PC-9 (cell line): ENCODE results near the gene DGKD. TPM values are rescaled to one million over a fixed set of nuclear protein-coding genes. Genes with fewer than 3 reads are reported as not detected.

Experiments used
- BruUV-seq: library from RNA; stranded (reverse); fragments of 400-500 nt; replicated peaks from 2 replicates; lab custom pipeline; 2021; lab: Mats Ljungman, UMichigan
- CTCF ChIA-PET: fragments of 300-600 bp; sonication (Branson Sonifier 250); formaldehyde crosslinking; loops from one replicate; lab custom pipeline; 2022; ENCODE audit warnings: antibody characterized with exemption; lab: Charles Lee
- POLR2A ChIA-PET: fragments of 300-600 bp; sonication (Branson Sonifier 250); formaldehyde crosslinking; loops from one replicate; lab custom pipeline; 2022; ENCODE audit warnings: antibody characterized with exemption; ENCODE audit not compliant: unreplicated experiment; lab: Charles Lee
- DNase-seq, 2 experiments: peaks; one replicate each; pipeline versions ENCODE4 v3.0.0 to v3.0.0-alpha.2; 2015 to 2022; ENCODE audit warnings: mixed read lengths in 1 of 2
- H2AFZ ChIP-seq: fragments of 200-600 bp; sonication (generic); 2 replicates; pipeline ENCODE4 v1.8.1; 2017; ENCODE audit warnings: antibody characterized with exemption
- H3F3A ChIP-seq: fragments of 200-600 bp; sonication (generic); 2 replicates; pipeline ENCODE4 v1.8.1; 2017; ENCODE audit warnings: antibody characterized with exemption, mild to moderate bottlenecking, low read depth; ENCODE audit not compliant: insufficient read depth
- H3K27ac ChIP-seq: fragments of 200-600 bp; sonication (generic); 2 replicates; pipeline ENCODE4 v1.6.1; 2016; ENCODE audit warnings: mixed run types
- H3K27me3 ChIP-seq: fragments of 200-600 bp; sonication (generic); 2 replicates; pipeline ENCODE4 v1.6.1; 2016; ENCODE audit warnings: low read depth, mixed run types; ENCODE audit not compliant: insufficient read depth
- H3K36me3 ChIP-seq: fragments of 200-600 bp; sonication (generic); 2 replicates; pipeline ENCODE4 v1.6.1; 2016; ENCODE audit warnings: low read depth, mixed run types
- H3K4me1 ChIP-seq: fragments of 200-600 bp; sonication (generic); replicated peaks from 2 replicates; pipeline ENCODE4 v1.6.1; 2016; ENCODE audit warnings: mixed run types; ENCODE audit not compliant: insufficient read depth
- H3K4me2 ChIP-seq: fragments of 200-600 bp; sonication (generic); 2 replicates; pipeline ENCODE4 v1.6.1; 2017; ENCODE audit warnings: mixed run types
- H3K4me3 ChIP-seq: fragments of 200-600 bp; sonication (generic); 2 replicates; pipeline ENCODE4 v1.6.1; 2016; ENCODE audit warnings: mixed run types
- H3K79me2 ChIP-seq: fragments of 200-600 bp; sonication (generic); 2 replicates; pipeline ENCODE4 v1.6.1; 2017; ENCODE audit warnings: low read depth, mixed run types
- H3K9me2 ChIP-seq: fragments of 200-600 bp; sonication (generic); 2 replicates; pipeline ENCODE4 v1.8.1; 2017; ENCODE audit warnings: mild to moderate bottlenecking; ENCODE audit not compliant: insufficient read depth
- H3K9me3 ChIP-seq: fragments of 200-600 bp; sonication (generic); 2 replicates; pipeline ENCODE4 v1.8.1; 2016; ENCODE audit warnings: low read depth; ENCODE audit not compliant: insufficient read depth
- H4K20me1 ChIP-seq: fragments of 200-600 bp; sonication (generic); 2 replicates; pipeline ENCODE4 v1.8.1; 2017; ENCODE audit not compliant: insufficient read depth
- CTCF ChIP-seq: fragments of 200-600 bp; sonication (generic); conservative IDR thresholded peaks from 2 replicates; pipeline ENCODE4 v1.6.1; 2017; ENCODE audit warnings: mixed run types, antibody characterized with exemption, mild to moderate bottlenecking, moderate library complexity
- EZH2 ChIP-seq: fragments of 200-600 bp; sonication (generic); IDR thresholded peaks from 2 replicates; pipeline ENCODE4 v1.8.0; 2017; ENCODE audit warnings: antibody characterized with exemption, low read depth
- intact Hi-C: fragments of 100-400 bp; cut with micrococcal nuclease; formaldehyde crosslinking; loops from one replicate; pipeline ENCODE4 v1.10.0; 2022; ENCODE audit not compliant: unreplicated experiment
- total RNA-seq: library from RNA; stranded (reverse); gene quantifications from 2 replicates; pipeline ENCODE4 v1.2.3, GENCODE V29; 2021

Gene DGKD
- total RNA-seq, 1 experiment from 2014 or later: 59.5 TPM

GRCh38 chr2:233325814-233326213 lies 28.5 kb upstream of the DGKD start:
- H3F3A ChIP-seq: no peaks in the 10 kb centered on the region
- TF ChIP-seq CTCF: no peak
- TF ChIP-seq EZH2: no peak
- no peaks in the 10 kb centered on the region for H3K36me3 ChIP-seq
- ChIA-PET CTCF (interaction anchor here (0.7 kb wide), 1 partner anchor 431 kb away, joined by 4 read pairs; no protein-coding TSS in a partner anchor), POLR2A (interaction anchor here (0.6 kb wide), 1 partner anchor 29 kb away, joined by 3 read pairs; no protein-coding TSS in a partner anchor)
- no peak overlapping the region for H3K27ac ChIP-seq
- no TSS peak for BruUV-seq
- H3K9me3 ChIP-seq: no peaks in the 10 kb centered on the region
- no peak overlapping the region for H3K4me2 ChIP-seq
- 0 out of 2 replicates have a peak, but pooled peaks cover 1% of the 10 kb centered on the region for H3K27me3 ChIP-seq
- H3K79me2 ChIP-seq: no peaks in the 10 kb centered on the region
- DNase-seq: no peak
- H3K9me2 ChIP-seq: no peaks in the 10 kb centered on the region
- H3K4me1 ChIP-seq: no peaks in the 10 kb centered on the region
- no peaks in the 10 kb centered on the region for H4K20me1 ChIP-seq
- H2AFZ ChIP-seq: no peak overlapping the region
- intact Hi-C loops: no loop called here
- H3K4me3 ChIP-seq: no peak overlapping the region

- Histone ChIP-seq H3K36me3 (no peaks in the 10 kb centered on the region), H3F3A (no peaks in the 10 kb centered on the region), H3K27ac (no peak overlapping the region), H3K9me3 (no peaks in the 10 kb centered on the region), H3K79me2 (no peaks in the 10 kb centered on the region), H4K20me1 (no peaks in the 10 kb centered on the region), H3K4me2 (no peak overlapping the region), H3K9me2 (no peaks in the 10 kb centered on the region), H3K27me3 (no peaks in the 10 kb centered on the region), H3K4me1 (no peaks in the 10 kb centered on the region), H2AFZ (no peak overlapping the region), H3K4me3 (no peak overlapping the region)
- TF ChIP-seq CTCF: no peak
- no peak for DNase-seq
- CTCF ChIA-PET: no interaction called here
- intact Hi-C loops: no loop called here
- POLR2A ChIA-PET: no interaction called here
- BruUV-seq: no TSS peak
These were observed 27.8 kb upstream of the DGKD start for GRCh38 chr2:233326500-233326899.

GRCh38 chr2:233328922-233329321 lies 25.4 kb upstream of the DGKD start:
- Histone ChIP-seq H2AFZ (no peak overlapping the region), H3F3A (no peaks in the 10 kb centered on the region), H3K4me3 (no peak overlapping the region), H3K4me2 (no peak overlapping the region), H3K9me2 (no peaks in the 10 kb centered on the region), H4K20me1 (no peaks in the 10 kb centered on the region), H3K79me2 (no peaks in the 10 kb centered on the region), H3K27me3 (no peaks in the 10 kb centered on the region), H3K9me3 (no peaks in the 10 kb centered on the region), H3K4me1 (no peaks in the 10 kb centered on the region), H3K36me3 (no peaks in the 10 kb centered on the region), H3K27ac (no peak overlapping the region)
- ChIA-PET CTCF (no interaction called here), POLR2A (interaction anchor here (0.6 kb wide), 1 partner anchor 11 kb away, joined by 5 read pairs; no protein-coding TSS in a partner anchor)
- intact Hi-C loops: no loop called here
- BruUV-seq: no TSS peak
- no peak for TF ChIP-seq CTCF
- TF ChIP-seq EZH2: no peak
- no peak for DNase-seq
